ENCODE results near the gene NPAS3. TPM values are rescaled to one million over a fixed set of nuclear protein-coding genes. Genes with fewer than 3 reads are reported as not detected.

Gene NPAS3
- total RNA-seq, 2 experiments from 2014 or later, result not detected

- no peak for DNase-seq
- H3K9me3 Mint-ChIP-seq, result no peaks in the 10 kb centered on the region
- H3K27ac Mint-ChIP-seq, result no peak overlapping the region
- H3K36me3 Mint-ChIP-seq (ENCODE audit: low read depth), result no peaks in the 10 kb centered on the region
- no peak for TF ChIP-seq CTCF (IDR thresholded peaks at IDR 0.05)
- H3K27me3 Mint-ChIP-seq, result no peaks in the 10 kb centered on the region
- H3K4me3 Mint-ChIP-seq, result no peak overlapping the region
- intact Hi-C loops (cut with micrococcal nuclease), result no loop called here
- ATAC-seq, result no peak
- no peaks in the 10 kb centered on the region for H3K4me1 Mint-ChIP-seq (ENCODE audit: low read depth)
- ChIA-PET CTCF (no interaction called here), POLR2A (no interaction called here)
Observed at GRCh38 chr14:32905013-32905412, 33.7 kb upstream of the NPAS3 start.

GRCh38 chr14:32906672-32907071, 32.0 kb upstream of the NPAS3 start:
- Mint-ChIP-seq H3K36me3 (ENCODE audit: low read depth) (no peaks in the 10 kb centered on the region), H3K4me3 (no peak overlapping the region), H3K27me3 (no peaks in the 10 kb centered on the region), H3K27ac (no peak overlapping the region), H3K9me3 (no peaks in the 10 kb centered on the region), H3K4me1 (ENCODE audit: low read depth) (no peaks in the 10 kb centered on the region)
- DNase-seq (no peak), ATAC-seq (no peak)
- POLR2A ChIA-PET, result no interaction called here
- intact Hi-C loops (cut with micrococcal nuclease), result no loop called here
- TF ChIP-seq CTCF (IDR thresholded peaks at IDR 0.05), result no peak
- CTCF ChIA-PET, result no interaction called here

- H3K4me3 Mint-ChIP-seq, result no peak overlapping the region
- no peak for ATAC-seq
- TF ChIP-seq CTCF (IDR thresholded peaks at IDR 0.05), result no peak
- POLR2A ChIA-PET, result no interaction called here
- H3K36me3 Mint-ChIP-seq (ENCODE audit: low read depth), result no peaks in the 10 kb centered on the region
- H3K4me1 Mint-ChIP-seq (ENCODE audit: low read depth), result no peaks in the 10 kb centered on the region
- no peak overlapping the region for H3K27ac Mint-ChIP-seq
- H3K9me3 Mint-ChIP-seq, result no peaks in the 10 kb centered on the region
- no peaks in the 10 kb centered on the region for H3K27me3 Mint-ChIP-seq
- DNase-seq, result no peak
- CTCF ChIA-PET, result no interaction called here
- intact Hi-C loops (cut with micrococcal nuclease), result no loop called here
Observed at GRCh38 chr14:32908196-32909084, 30.2 kb upstream of the NPAS3 start.

GRCh38 chr14:32913725-32914124, 25.0 kb upstream of the NPAS3 start:
- ATAC-seq (no peak), DNase-seq (no peak)
- no peak overlapping the region for H3K4me3 Mint-ChIP-seq
- no peaks in the 10 kb centered on the region for H3K36me3 Mint-ChIP-seq (ENCODE audit: low read depth)
- H3K27me3 Mint-ChIP-seq, result no peaks in the 10 kb centered on the region
- POLR2A ChIA-PET, result no interaction called here
- H3K4me1 Mint-ChIP-seq (ENCODE audit: low read depth), result no peaks in the 10 kb centered on the region
- intact Hi-C loops (cut with micrococcal nuclease), result no loop called here
- no peaks in the 10 kb centered on the region for H3K9me3 Mint-ChIP-seq
- no peak for TF ChIP-seq CTCF (IDR thresholded peaks at IDR 0.05)
- CTCF ChIA-PET, result no interaction called here
- no peak overlapping the region for H3K27ac Mint-ChIP-seq

- DNase-seq (no peak), ATAC-seq (no peak)
- CTCF ChIA-PET, result no interaction called here
- intact Hi-C loops (cut with micrococcal nuclease), result no loop called here
- H3K27me3 Mint-ChIP-seq, result no peaks in the 10 kb centered on the region
- POLR2A ChIA-PET, result no interaction called here
- no peak overlapping the region for H3K27ac Mint-ChIP-seq
- no peak for TF ChIP-seq CTCF (IDR thresholded peaks at IDR 0.05)
- no peak overlapping the region for H3K4me3 Mint-ChIP-seq
- no peaks in the 10 kb centered on the region for H3K36me3 Mint-ChIP-seq (ENCODE audit: low read depth)
- no peaks in the 10 kb centered on the region for H3K9me3 Mint-ChIP-seq
- no peaks in the 10 kb centered on the region for H3K4me1 Mint-ChIP-seq (ENCODE audit: low read depth)
Observed at GRCh38 chr14:32914391-32914790, 24.3 kb upstream of the NPAS3 start.

All from activated CD8-positive, alpha-beta T cell treated with anti-CD3 and anti-CD28 coated beads for 36 hours (primary cell).